ENCODE data around the gene CRHR1.

Gene CRHR1

DNA sequence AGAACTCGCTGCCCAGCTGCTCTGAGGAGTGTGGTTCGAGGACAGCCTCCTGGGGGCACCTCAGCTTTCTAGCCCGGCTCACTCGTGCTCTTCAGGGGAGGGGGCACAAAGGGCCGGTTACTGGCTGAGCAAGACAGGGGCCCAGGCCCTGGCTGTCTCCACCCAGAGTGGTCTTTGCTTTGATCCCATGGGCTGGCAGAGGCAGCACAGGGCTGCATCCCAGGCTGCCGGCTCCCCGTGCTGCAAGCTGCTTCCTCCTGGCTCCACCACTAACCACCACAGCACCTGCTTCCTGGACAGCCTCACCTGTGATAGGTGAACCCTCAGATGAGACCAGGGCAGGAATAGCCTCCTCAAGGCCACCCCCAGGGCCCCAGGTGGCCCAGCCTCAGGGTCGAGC, 67.3 kb downstream of the CRHR1 start:
- Histone ChIP-seq H3K4me3 (ENCODE audit: low read length) (no peak overlapping the region), H3K27ac (ENCODE audit: low read length) (peak overlapping the region; percentile 15; the same call in 1 of the 2 replicates), H3K9ac (ENCODE audit: low read length) (no peak overlapping the region), H3F3A (ENCODE audit: insufficient read depth, low read length) (0 out of 2 replicates have a peak, but pooled peaks cover 4% of the 10 kb centered on the region), H3K4me1 (ENCODE audit: low read length) (peaks cover 17% of the 10 kb centered on the region), H2AFZ (ENCODE audit: low read length) (peak overlapping the region; percentile 18), H3K9me3 (replicated peaks; ENCODE audit: insufficient read depth, low read length) (no peaks in the 10 kb centered on the region), H4K20me1 (ENCODE audit: insufficient read depth, low read length) (no peaks in the 10 kb centered on the region), H3K4me2 (ENCODE audit: low read depth, low read length) (peak overlapping the region; percentile 49; the same call in 1 of the 2 replicates), H3K9me2 (replicated peaks; ENCODE audit: insufficient read depth, low read length) (no peaks in the 10 kb centered on the region), H3K27me3 (replicated peaks; ENCODE audit: insufficient read depth, low read length) (peaks cover 10% of the 10 kb centered on the region; the same call in 1 of the 2 replicates), H3K36me3 (replicated peaks; ENCODE audit: insufficient read depth, low read length) (no peaks in the 10 kb centered on the region), H3K79me2 (ENCODE audit: low read length) (no peaks in the 10 kb centered on the region)
- peak; percentile 74 for DNase-seq
- TF ChIP-seq, protein P1, sequence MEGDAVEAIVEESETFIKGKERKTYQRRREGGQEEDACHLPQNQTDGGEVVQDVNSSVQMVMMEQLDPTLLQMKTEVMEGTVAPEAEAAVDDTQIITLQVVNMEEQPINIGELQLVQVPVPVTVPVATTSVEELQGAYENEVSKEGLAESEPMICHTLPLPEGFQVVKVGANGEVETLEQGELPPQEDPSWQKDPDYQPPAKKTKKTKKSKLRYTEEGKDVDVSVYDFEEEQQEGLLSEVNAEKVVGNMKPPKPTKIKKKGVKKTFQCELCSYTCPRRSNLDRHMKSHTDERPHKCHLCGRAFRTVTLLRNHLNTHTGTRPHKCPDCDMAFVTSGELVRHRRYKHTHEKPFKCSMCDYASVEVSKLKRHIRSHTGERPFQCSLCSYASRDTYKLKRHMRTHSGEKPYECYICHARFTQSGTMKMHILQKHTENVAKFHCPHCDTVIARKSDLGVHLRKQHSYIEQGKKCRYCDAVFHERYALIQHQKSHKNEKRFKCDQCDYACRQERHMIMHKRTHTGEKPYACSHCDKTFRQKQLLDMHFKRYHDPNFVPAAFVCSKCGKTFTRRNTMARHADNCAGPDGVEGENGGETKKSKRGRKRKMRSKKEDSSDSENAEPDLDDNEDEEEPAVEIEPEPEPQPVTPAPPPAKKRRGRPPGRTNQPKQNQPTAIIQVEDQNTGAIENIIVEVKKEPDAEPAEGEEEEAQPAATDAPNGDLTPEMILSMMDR (IDR thresholded peaks at IDR 0.05; ENCODE audit: low read length) = no peak

DNA sequence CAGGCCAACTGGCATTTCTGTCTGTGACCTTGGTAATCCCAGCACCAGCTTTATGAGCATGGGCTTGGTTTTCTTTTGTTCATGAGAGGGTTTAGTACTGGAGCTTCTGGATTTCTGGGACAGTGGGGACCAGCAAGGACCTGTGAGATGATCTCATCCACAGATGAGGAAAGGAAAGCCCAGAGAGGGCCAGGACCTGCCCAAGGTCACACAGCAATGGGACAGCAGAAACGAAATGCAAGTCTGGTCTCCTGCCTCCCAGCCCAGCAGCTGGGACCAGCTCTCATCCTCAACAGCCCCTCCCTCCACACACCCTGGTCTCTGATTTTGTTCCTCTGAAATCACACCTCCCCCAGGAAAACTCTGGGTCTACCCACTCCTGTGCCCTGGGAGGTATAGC, 67.8 kb downstream of the CRHR1 start:
- Histone ChIP-seq H3K36me3 (replicated peaks; ENCODE audit: insufficient read depth, low read length) (no peaks in the 10 kb centered on the region), H4K20me1 (ENCODE audit: insufficient read depth, low read length) (no peaks in the 10 kb centered on the region), H3F3A (ENCODE audit: insufficient read depth, low read length) (0 out of 2 replicates have a peak, but pooled peaks cover 4% of the 10 kb centered on the region), H3K27me3 (replicated peaks; ENCODE audit: insufficient read depth, low read length) (peaks cover 7% of the 10 kb centered on the region; the same call in 1 of the 2 replicates), H2AFZ (ENCODE audit: low read length) (peak overlapping the region; percentile 18), H3K9me2 (replicated peaks; ENCODE audit: insufficient read depth, low read length) (no peaks in the 10 kb centered on the region), H3K4me3 (ENCODE audit: low read length) (no peak overlapping the region), H3K9me3 (replicated peaks; ENCODE audit: insufficient read depth, low read length) (no peaks in the 10 kb centered on the region), H3K79me2 (ENCODE audit: low read length) (no peaks in the 10 kb centered on the region), H3K4me1 (ENCODE audit: low read length) (peaks cover 17% of the 10 kb centered on the region), H3K9ac (ENCODE audit: low read length) (no peak overlapping the region), H3K4me2 (ENCODE audit: low read depth, low read length) (peak overlapping the region; percentile 49; the same call in 1 of the 2 replicates), H3K27ac (ENCODE audit: low read length) (peak overlapping the region; percentile 15; the same call in 1 of the 2 replicates)
- no peak for TF ChIP-seq EZH2phosphoT487 (IDR thresholded peaks at IDR 0.05; ENCODE audit: low read length)
- TF ChIP-seq EZH2 (optimal IDR thresholded peaks at IDR 0.05; ENCODE audit: low read depth, low read length) = no peak
- TF ChIP-seq, protein P1 (IDR thresholded peaks at IDR 0.05; ENCODE audit: low read length) = no peak
- DNase-seq = no peak

DNA sequence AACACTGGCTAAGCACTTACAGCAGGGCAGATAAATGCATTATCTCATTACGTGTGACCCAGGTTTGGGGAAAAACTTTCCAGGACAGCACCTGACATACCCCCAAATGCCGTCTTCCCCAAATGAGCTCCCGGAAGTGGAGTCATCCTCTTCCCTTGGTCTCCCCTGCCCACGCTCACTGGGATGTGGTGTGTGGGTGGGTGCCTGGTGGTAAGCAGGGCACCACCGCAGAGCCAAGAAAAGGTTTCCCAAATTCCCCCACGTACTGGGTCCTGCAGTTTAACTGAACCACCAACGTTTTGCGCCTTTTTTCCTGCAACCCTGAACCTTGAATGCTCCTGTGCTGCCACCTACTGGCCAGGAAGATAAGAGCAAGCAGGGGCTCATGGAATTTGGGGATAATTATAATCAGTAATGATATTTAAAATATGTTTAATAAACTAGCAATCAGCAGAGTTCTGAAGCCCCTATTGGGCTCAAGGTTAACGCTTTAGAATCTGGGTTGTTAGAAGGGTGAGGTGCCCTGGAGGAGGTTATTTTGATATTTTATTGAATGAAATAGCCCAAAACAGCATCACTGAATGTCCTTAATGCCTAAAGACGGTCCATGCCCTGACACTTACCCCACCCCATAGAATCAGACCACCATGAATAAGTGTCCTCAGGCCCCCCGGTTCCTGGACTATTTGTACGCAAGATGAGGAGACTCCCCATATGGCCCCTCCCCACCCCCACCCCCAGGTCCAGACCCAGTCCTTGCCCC, 68.6 kb downstream of the CRHR1 start:
- H3F3A ChIP-seq (ENCODE audit: insufficient read depth, low read length) = 0 out of 2 replicates have a peak, but pooled peaks cover 4% of the 10 kb centered on the region
- H3K4me2 ChIP-seq (ENCODE audit: low read depth, low read length) = peak overlapping the region; percentile 49; the same call in 1 of the 2 replicates
- H3K4me1 ChIP-seq (ENCODE audit: low read length) = peaks cover 17% of the 10 kb centered on the region
- no peak overlapping the region for H3K27ac ChIP-seq (ENCODE audit: low read length)
- peak; percentile 68 for DNase-seq
- H2AFZ ChIP-seq (ENCODE audit: low read length) = peak overlapping the region; percentile 57
- no peaks in the 10 kb centered on the region for H3K36me3 ChIP-seq (replicated peaks; ENCODE audit: insufficient read depth, low read length)
- H3K79me2 ChIP-seq (ENCODE audit: low read length) = no peaks in the 10 kb centered on the region
- no peak overlapping the region for H3K9ac ChIP-seq (ENCODE audit: low read length)
- no peaks in the 10 kb centered on the region for H4K20me1 ChIP-seq (ENCODE audit: insufficient read depth, low read length)
- no peaks in the 10 kb centered on the region for H3K27me3 ChIP-seq (replicated peaks; ENCODE audit: insufficient read depth, low read length)
- no peak overlapping the region for H3K4me3 ChIP-seq (ENCODE audit: low read length)
- H3K9me3 ChIP-seq (replicated peaks; ENCODE audit: insufficient read depth, low read length) = no peaks in the 10 kb centered on the region
- TF ChIP-seq EZH2phosphoT487 (IDR thresholded peaks at IDR 0.05; ENCODE audit: low read length) (no peak), EZH2 (optimal IDR thresholded peaks at IDR 0.05; ENCODE audit: low read depth, low read length) (no peak)
- TF ChIP-seq, protein P1 (IDR thresholded peaks at IDR 0.05; ENCODE audit: low read length) = peak; percentile 90
- no peaks in the 10 kb centered on the region for H3K9me2 ChIP-seq (replicated peaks; ENCODE audit: insufficient read depth, low read length)
